HuH-7.5 (cell line): ENCODE results near the gene OPA1.

Experiments used
- DNase-seq: peaks from one replicate; pipeline ENCODE4 v3.0.0; 2011; ENCODE audit warnings: low spot score

OPA1 gene

DNA sequence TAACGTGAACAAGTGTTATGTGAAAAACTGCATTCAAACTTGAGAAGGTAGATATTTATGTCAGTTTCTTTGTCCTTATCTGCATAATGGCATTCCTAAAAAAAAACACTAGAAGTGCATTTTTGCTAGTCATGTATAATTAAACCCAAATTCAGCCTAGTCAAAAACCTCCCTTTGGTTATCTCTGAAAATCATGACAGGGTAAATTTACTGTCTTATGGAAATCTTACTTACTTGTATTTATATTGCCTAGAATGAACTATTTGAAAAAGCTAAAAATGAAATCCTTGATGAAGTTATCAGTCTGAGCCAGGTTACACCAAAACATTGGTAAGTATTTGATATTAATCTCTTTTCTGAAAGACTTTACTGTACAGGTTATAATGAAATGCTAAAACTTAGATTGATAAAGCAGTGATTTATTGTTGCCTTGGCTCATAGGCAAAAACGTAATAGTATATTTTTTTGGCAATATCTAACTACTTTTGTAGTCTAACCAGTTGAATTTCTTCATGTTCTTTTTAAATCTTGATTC lies 55.6 kb downstream of the OPA1 start:
- no peak for DNase-seq

GRCh38 chr3:193650585-193650984 lies 57.6 kb downstream of the OPA1 start:
- no peak for DNase-seq

- DNase-seq, result no peak
Measured at GRCh38 chr3:193655831-193656433, 62.9 kb downstream of the OPA1 start.

GRCh38 chr3:193656445-193656844 lies 63.4 kb downstream of the OPA1 start:
- DNase-seq, result no peak

DNA sequence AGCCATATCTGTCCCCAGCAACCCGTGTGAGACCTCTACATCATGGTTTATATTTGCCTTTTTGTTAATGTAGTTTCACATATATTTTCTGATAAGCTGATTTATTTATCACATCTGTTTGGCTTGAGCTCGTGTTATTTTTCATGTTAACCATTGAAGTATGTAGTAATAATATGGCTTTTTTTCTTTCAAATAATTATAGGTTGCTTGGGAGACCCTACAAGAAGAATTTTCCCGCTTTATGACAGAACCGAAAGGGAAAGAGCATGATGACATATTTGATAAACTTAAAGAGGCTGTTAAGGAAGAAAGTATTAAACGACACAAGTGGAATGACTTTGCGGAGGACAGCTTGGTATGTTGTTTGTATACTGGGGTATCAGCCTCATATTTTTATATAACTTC lies 63.9 kb downstream of the OPA1 start:
- no peak for DNase-seq

DNA sequence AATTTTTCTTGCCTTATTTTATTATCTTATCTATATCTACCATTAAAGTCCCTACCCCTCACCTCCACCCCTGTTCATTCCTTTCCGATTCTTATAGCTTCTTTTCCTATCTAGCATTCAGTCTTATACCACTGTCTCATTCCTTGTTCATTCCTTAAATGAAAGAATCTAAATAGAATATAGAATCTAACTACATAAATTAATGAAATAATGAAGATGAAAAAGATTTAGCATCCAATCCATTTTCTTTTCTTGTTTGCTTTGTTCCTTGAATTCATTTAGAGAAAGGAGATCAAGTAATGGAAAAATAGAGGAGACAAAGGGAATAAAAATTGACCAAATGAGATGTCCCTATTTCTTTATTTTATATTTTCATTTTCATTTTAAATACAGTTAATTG lies 67.2 kb downstream of the OPA1 start:
- DNase-seq, result no peak

- DNase-seq, result no peak
Measured at GRCh38 chr3:193660698-193661411, 67.8 kb downstream of the OPA1 start.

DNA sequence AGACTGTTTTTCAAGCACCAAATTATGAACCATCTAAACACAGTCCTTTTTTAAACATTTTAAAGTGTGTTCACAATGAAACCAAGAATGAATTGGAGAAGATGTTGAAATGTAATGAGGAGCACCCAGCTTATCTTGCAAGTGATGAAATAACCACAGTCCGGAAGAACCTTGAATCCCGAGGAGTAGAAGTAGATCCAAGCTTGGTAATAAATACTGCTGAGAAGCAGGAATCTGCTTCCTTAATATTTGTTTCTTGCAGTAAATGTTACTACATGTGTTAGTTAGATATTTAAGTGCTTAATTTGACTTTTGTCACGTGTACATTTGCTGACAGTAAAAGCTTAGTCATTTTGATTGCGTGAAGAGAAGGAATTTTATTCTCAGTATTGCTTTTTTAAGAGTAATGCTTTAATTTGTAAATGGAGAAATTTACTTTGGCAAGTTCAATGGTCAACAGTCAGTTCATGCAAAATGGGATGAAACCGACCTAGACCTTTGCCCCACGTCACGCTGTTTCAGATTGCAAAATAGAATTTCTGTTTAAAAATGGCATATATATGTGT lies 69.8 kb downstream of the OPA1 start:
- no peak for DNase-seq

- no peak for DNase-seq
Measured at GRCh38 chr3:193665370-193665989, 72.5 kb downstream of the OPA1 start.

DNA sequence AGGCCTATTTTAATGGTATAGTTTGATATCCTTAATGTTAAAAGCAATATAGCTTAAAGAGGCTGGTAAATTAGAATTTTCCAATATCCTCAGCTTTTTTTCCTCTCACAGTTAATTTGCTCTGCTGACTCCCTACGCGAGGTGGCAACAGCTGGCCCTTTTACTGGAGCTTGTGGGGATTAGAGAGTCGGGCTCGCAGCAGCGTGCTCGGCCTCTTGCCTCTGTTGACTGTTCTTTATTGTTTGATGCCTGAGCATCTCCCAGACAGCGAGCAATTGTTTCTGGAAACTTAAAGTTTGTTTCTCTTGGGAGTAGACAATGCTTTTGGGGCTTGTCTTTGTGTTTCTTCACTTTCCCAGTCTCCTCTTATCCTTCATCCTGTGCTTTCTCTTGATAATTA lies 80.8 kb downstream of the OPA1 start:
- no peak for DNase-seq

DNA sequence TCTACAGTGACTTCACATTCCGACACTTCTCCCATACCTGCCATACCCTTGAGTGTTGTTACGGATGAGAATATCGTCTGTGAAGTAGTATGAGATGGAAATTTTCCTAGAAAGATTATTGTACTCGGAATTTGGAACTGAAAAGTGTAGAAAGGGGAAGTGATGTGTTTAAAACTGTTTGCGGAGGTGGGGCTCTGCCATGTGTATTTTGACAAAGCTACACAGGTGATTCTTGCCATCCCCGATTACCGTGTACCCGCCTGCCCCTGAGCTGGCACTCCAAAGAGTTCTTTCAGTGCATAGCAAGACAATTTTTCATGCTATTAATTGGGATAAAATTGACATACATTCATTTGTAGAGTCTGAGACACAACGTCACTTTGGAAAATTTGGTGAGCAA lies 81.7 kb downstream of the OPA1 start:
- no peak for DNase-seq

DNA sequence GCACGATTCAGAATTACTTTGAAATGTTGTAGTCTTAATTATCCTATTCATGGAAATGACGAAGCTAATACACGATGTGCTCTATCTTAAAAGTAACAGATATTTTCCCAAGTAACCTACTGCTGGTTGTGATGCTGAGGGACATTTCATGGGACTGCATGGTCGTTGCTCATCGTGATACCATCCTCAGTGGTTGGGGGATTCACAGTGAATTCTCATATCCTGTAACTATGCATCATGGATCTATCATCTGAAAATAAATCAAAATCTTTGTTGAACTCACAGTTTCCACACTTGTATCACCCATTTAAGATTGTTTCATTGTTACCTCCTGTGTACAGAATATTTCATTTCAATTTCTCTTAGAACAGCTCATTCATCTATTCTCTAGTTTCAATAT lies 84.7 kb downstream of the OPA1 start:
- no peak for DNase-seq

DNA sequence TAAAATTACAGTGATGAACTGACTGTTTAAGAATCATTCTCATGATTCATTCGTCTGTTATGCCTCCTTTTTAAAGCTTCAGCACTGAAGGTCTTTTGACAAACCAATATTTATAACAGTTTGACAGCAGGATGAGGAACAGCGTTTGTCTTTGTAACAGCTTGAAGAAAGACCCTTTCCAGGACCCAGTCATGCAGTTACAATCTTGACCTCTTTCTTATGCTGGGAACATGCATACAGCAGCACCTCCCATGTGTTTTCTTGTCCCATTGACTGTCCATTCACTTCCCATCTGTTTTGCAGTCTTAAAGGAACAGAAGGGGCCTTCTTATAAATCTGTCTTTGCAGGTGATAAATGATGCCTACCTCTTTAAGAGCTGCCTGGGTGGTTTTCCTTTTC lies 87.2 kb downstream of the OPA1 start:
- DNase-seq, result no peak

DNA sequence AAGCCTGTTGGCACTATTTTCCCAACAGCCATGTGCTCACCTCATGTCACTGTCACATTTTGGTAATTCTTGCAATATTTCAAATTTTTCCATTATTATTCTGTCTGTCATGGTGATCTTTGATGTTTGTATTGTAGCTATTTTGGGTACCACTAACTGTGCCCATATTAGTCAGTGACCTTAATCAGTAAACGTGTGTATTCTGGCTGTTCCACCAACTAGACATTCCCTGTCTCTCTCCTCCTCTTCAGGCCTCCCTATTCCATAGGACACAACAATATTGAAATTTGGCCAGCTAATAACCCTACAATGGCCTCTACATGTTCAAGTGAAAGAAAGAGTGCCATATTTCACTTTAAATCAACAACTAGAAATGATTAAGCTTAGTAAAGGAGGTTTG lies 88.6 kb downstream of the OPA1 start:
- DNase-seq, result no peak

- DNase-seq, result no peak
Measured at GRCh38 chr3:193686665-193687483, 93.9 kb downstream of the OPA1 start.

DNA sequence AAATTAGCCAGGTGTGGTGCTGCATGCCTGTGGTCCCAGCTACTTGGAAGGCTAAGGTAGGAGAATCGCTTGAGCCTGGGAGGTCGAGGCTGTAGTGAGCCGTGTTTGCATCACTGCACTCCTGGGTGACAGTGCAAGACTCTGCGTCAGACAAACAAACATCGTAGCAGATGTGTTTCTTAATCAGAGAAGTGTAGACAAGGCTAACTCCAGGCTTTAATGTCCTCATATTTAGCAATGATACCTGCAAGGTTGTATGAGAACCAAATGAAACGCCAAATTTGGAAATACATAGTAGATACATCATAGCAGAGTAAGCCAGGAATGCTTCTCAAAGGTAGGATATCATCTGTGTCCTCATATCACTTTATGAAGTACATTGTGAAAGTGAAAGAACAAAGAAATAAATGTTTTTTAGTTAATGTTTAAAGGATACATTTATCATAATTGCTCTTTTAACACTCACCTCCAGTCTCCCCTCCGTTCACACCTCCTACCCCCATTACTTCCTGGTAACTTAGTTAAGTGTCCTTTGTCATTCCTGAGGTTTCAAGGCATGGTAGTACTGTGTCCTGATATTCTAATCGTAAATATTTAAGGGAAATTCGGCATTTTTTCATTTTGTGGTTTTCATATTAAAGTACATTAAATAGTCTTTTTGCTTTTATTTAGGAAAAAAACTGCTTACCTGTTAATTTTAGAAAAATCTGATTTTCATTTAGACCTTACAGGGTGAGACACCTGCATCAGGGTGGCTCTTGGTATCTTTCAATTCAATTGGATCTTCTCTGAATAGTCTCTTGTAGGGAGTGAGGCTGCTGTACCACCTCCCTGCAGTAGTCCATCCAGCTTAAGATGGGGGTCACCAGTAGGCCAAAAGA lies 96.1 kb downstream of the OPA1 start:
- no peak for DNase-seq

- DNase-seq, result no peak
Measured at GRCh38 chr3:193693774-193694173, 100.8 kb downstream of the OPA1 start.

- DNase-seq, result no peak
Measured at GRCh38 chr3:193701953-193702635, 109.1 kb downstream of the OPA1 start.

GRCh38 chr3:193702967-193703366 lies 110.0 kb downstream of the OPA1 start:
- DNase-seq, result no peak

DNA sequence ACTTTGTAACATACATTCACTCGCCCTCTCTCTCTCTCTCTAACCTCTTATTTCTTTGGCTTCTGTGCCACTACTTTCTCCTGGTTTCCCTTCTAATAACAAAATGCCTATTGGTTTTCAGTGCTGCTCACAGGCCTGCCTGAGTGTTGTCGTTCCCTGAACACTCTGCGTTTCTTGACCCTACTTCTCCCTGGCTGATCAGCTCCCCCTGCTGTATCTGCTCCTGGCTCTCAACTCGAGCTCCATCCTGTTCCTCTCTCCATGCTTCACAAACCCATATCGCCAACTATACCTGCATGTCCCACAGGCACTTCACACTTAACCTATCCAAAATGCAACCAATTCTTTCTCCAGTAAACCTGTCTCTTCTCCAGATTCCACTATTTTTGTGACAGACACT lies 111.4 kb downstream of the OPA1 start:
- no peak for DNase-seq

DNA sequence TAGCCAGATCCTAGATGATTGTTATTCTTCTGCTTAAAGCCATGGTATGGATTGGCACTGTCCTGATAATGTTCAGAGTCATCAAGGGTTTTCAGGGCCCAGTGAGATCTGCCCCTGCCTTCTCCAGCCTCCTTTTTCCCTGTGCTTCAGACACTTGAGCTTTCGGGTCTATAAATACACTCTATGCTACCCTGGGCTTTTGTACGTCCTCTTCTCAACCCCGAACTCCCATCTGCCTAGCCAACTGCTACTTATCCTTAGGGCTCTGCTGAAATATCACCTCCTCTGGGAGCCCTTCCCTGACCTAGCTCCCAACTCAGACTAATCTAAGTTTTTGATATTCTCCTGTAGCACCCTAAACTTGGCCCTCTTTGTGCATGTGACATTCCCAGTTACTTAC lies 115.3 kb downstream of the OPA1 start:
- DNase-seq, result no peak
